Bronchial epithelial cell (primary cell): ENCODE results near the gene RAB11FIP4. TPM values are rescaled to one million over a fixed set of nuclear protein-coding genes. Genes with fewer than 3 reads are reported as not detected.

Experiments
- DNase-seq: peaks from one replicate; pipeline ENCODE4 v3.0.0-alpha.2; 2010; ENCODE audit warnings: low read depth
- FAIRE-seq: peaks from 2 replicates; lab custom pipeline; 2011; peaks lifted over from hg19 to GRCh38; lab: Jason Lieb, UNC
- H3K27me3 ChIP-seq: 2 replicates; pipeline ENCODE4 v1.5.1; 2011; ENCODE audit warnings: low read length; ENCODE audit not compliant: control insufficient read depth, insufficient read depth
- H3K36me3 ChIP-seq: 2 replicates; pipeline ENCODE4 v1.5.1; 2011; ENCODE audit warnings: low read length; ENCODE audit not compliant: control insufficient read depth, insufficient read depth
- H3K4me3 ChIP-seq: 2 replicates; pipeline ENCODE4 v1.5.1; 2011; ENCODE audit warnings: mild to moderate bottlenecking, low read depth, low read length, control low read depth
- CTCF ChIP-seq: IDR thresholded peaks from 2 replicates; pipeline ENCODE4 v1.5.1; 2011; ENCODE audit warnings: mild to moderate bottlenecking, moderate library complexity, low read length, control low read depth, inconsistent platforms; ENCODE audit not compliant: insufficient read depth, severe bottlenecking
- total RNA-seq: library from RNA; depleted of rRNA; stranded (reverse); fragments of >200 nt; gene quantifications from 2 replicates; pipeline ENCODE4 v1.2.1, GENCODE V29; 2014

Gene RAB11FIP4
- total RNA-seq, 1 donor from 2014 or later, result 17.6 TPM

- FAIRE-seq (no peak), DNase-seq (no peak)
- Histone ChIP-seq H3K36me3 (peaks cover 3% of the 10 kb centered on the region), H3K4me3 (no peak overlapping the region), H3K27me3 (peaks cover 13% of the 10 kb centered on the region)
- TF ChIP-seq CTCF, result no peak
Measured at GRCh38 chr17:31385428-31386285, 5.8 kb upstream of the RAB11FIP4 start.

GRCh38 chr17:31386542-31387075, 4.9 kb upstream of the RAB11FIP4 start:
- no peak for FAIRE-seq
- no peak for DNase-seq

GRCh38 chr17:31387438-31387837, 4.0 kb upstream of the RAB11FIP4 start:
- TF ChIP-seq CTCF, result no peak
- DNase-seq (no peak), FAIRE-seq (no peak)
- H3K27me3 ChIP-seq, result peaks cover 21% of the 10 kb centered on the region
- no peak overlapping the region for H3K4me3 ChIP-seq
- H3K36me3 ChIP-seq, result no peaks in the 10 kb centered on the region

More at GRCh38 chr17:31386542-31387075, 4.9 kb upstream of the RAB11FIP4 start:
- Histone ChIP-seq H3K27me3 (peaks cover 17% of the 10 kb centered on the region), H3K36me3 (peaks cover 3% of the 10 kb centered on the region), H3K4me3 (no peak overlapping the region)
- TF ChIP-seq CTCF, result no peak

GRCh38 chr17:31388351-31388750, 3.1 kb upstream of the RAB11FIP4 start:
- DNase-seq (no peak), FAIRE-seq (no peak)
- Histone ChIP-seq H3K36me3 (no peaks in the 10 kb centered on the region), H3K27me3 (peaks cover 24% of the 10 kb centered on the region), H3K4me3 (no peak overlapping the region)
- TF ChIP-seq CTCF, result no peak

GRCh38 chr17:31388770-31389656, 2.5 kb upstream of the RAB11FIP4 start:
- TF ChIP-seq CTCF, result peak; percentile 78
- H3K36me3 ChIP-seq, result no peaks in the 10 kb centered on the region
- no peak for DNase-seq
- no peak for FAIRE-seq
- H3K27me3 ChIP-seq, result peaks cover 24% of the 10 kb centered on the region
- H3K4me3 ChIP-seq, result no peak overlapping the region
